Measurements from ENCODE around the gene C4BPA.

C4BPA gene

GRCh38 chr1:207186503-207186902 lies 82.5 kb downstream of the C4BPA start:
- DNase-seq (ENCODE audit: low read depth, low spot score), result no peak

- no peak for DNase-seq (ENCODE audit: low read depth, low spot score)
Measured at GRCh38 chr1:207188901-207189300, 84.9 kb downstream of the C4BPA start.

GRCh38 chr1:207191061-207191460 lies 87.0 kb downstream of the C4BPA start:
- no peak for DNase-seq (ENCODE audit: low read depth, low spot score)

- DNase-seq (ENCODE audit: low read depth, low spot score), result no peak
Measured at GRCh38 chr1:207191776-207192175, 87.7 kb downstream of the C4BPA start.

GRCh38 chr1:207194197-207194596 lies 90.2 kb downstream of the C4BPA start:
- DNase-seq (ENCODE audit: low read depth, low spot score), result no peak
